Trophoblast cell (in vitro differentiated cells and primary cell): ENCODE measurements around the gene GLT8D1.

Source experiments
- DNase-seq, 2 donors: peaks; one replicate each; pipeline ENCODE4 v3.0.0-alpha.2; 2016
- H2AFZ ChIP-seq: 2 replicates; pipeline ENCODE4 v1.6.1; 2013; ENCODE audit warnings: low read length, moderate library complexity, mild to moderate bottlenecking; ENCODE audit not compliant: insufficient read depth, poor library complexity
- H2AK5ac ChIP-seq: 2 replicates; pipeline ENCODE4 v1.6.1; 2013; ENCODE audit warnings: mild to moderate bottlenecking, low read length
- H2BK120ac ChIP-seq: 2 replicates; pipeline ENCODE4 v1.6.1; 2013; ENCODE audit warnings: low read length, mild to moderate bottlenecking, moderate library complexity; ENCODE audit not compliant: insufficient read depth, poor library complexity
- H2BK12ac ChIP-seq: 2 replicates; pipeline ENCODE4 v1.6.1; 2013; ENCODE audit warnings: mild to moderate bottlenecking, low read length, moderate library complexity
- H2BK5ac ChIP-seq: 2 replicates; pipeline ENCODE4 v1.6.1; 2013; ENCODE audit warnings: low read length, low read depth, moderate library complexity, mild to moderate bottlenecking; ENCODE audit not compliant: poor library complexity
- H3K14ac ChIP-seq: 2 replicates; pipeline ENCODE4 v1.6.1; 2013; ENCODE audit warnings: mild to moderate bottlenecking, low read length
- H3K18ac ChIP-seq: 2 replicates; pipeline ENCODE4 v1.6.1; 2013; ENCODE audit warnings: mild to moderate bottlenecking, low read length
- H3K23ac ChIP-seq: 2 replicates; pipeline ENCODE4 v1.6.1; 2013; ENCODE audit warnings: low read length
- H3K27ac ChIP-seq: 2 replicates; pipeline ENCODE4 v1.5.1; 2013; ENCODE audit warnings: low read depth, mild to moderate bottlenecking, inconsistent platforms, low read length, moderate library complexity
- H3K27me3 ChIP-seq: 2 replicates; pipeline ENCODE4 v1.6.1; 2013; ENCODE audit warnings: inconsistent platforms, mild to moderate bottlenecking, low read length, moderate library complexity; ENCODE audit not compliant: insufficient read depth
- H3K36me3 ChIP-seq, 2 experiments: 1 replicate in 1 of 2; 2 replicates in 1 of 2; pipeline ENCODE4 v1.6.1; 2013; ENCODE audit warnings: low read length in 2 of 2, mild to moderate bottlenecking in 2 of 2, moderate library complexity in 1 of 2; ENCODE audit not compliant: insufficient read depth in 2 of 2, control insufficient read depth in 1 of 2
- H3K4ac ChIP-seq: 2 replicates; pipeline ENCODE4 v1.6.1; 2013; ENCODE audit warnings: low read depth, mild to moderate bottlenecking, low read length, moderate library complexity
- H3K4me1 ChIP-seq, 2 experiments: 1 replicate in 1 of 2; 2 replicates in 1 of 2; pipeline ENCODE4 v1.6.1; 2013; ENCODE audit warnings: low read length in 2 of 2, mild to moderate bottlenecking in 2 of 2, moderate library complexity in 1 of 2; ENCODE audit not compliant: insufficient read depth in 2 of 2, control insufficient read depth in 1 of 2
- H3K4me2 ChIP-seq: 2 replicates; pipeline ENCODE4 v1.6.1; 2013; ENCODE audit warnings: inconsistent platforms, mild to moderate bottlenecking, low read length, moderate library complexity
- H3K4me3 ChIP-seq: 2 replicates; pipeline ENCODE4 v1.5.1; 2013; ENCODE audit warnings: mild to moderate bottlenecking, low read depth, low read length, inconsistent platforms
- H3K79me1 ChIP-seq: one replicate; pipeline ENCODE4 v1.6.1; 2013; ENCODE audit warnings: low read length
- H3K79me2 ChIP-seq: 2 replicates; pipeline ENCODE4 v1.6.1; 2013; ENCODE audit warnings: low read length, mild to moderate bottlenecking; ENCODE audit not compliant: control insufficient read depth, insufficient read depth, poor library complexity
- H3K9ac ChIP-seq: 2 replicates; pipeline ENCODE4 v1.6.1; 2013; ENCODE audit warnings: mild to moderate bottlenecking, low read length
- H3K9me3 ChIP-seq: 2 replicates; pipeline ENCODE4 v1.6.1; 2013; ENCODE audit warnings: low read depth, mild to moderate bottlenecking, control low read depth, inconsistent platforms, low read length; ENCODE audit not compliant: insufficient read depth
- H4K12ac ChIP-seq: 2 replicates; pipeline ENCODE4 v1.6.1; 2013; ENCODE audit warnings: low read depth, mild to moderate bottlenecking, low read length, moderate library complexity
- H4K8ac ChIP-seq: 2 replicates; pipeline ENCODE4 v1.6.1; 2013; ENCODE audit warnings: low read depth, mild to moderate bottlenecking, low read length, moderate library complexity
- H4K91ac ChIP-seq: one replicate; pipeline ENCODE4 v1.6.1; 2013; ENCODE audit warnings: low read depth, mild to moderate bottlenecking, low read length, moderate library complexity
- WGBS: extraction: QIAGEN DNeasy Blood & Tissue Kit; methylation state at CpG from one replicate; pipeline ENCODE4 v1.1.7; 2013; ENCODE audit warnings: missing lambda C conversion rate; ENCODE audit not compliant: insufficient read length, insufficient coverage; ENCODE audit errors: extremely low coverage; 5-methylcytosine and 5-hydroxymethylcytosine counted together

Gene GLT8D1

DNA sequence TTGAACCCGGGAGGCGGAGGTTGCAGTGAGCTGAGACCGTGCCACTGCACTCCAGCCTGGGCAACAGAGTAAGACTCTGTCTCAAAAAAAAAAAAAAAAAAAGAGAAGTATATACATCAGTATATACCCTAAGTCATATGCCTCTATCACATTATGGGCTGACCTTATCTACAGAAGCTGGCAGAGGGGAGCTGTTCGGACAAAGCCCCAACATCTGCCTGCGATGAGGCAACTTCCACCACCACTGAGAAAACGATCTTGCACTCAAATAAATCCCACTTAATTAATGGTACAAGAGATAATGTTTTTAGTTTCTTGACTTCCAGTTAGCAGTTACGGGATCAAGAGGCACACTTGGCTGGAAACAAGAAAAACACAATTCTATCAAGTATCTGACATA, 2.2 kb downstream of the GLT8D1 start:
- H3K79me1 ChIP-seq = peaks cover 13% of the 10 kb centered on the region
- no peaks in the 10 kb centered on the region for H3K27me3 ChIP-seq
- H3K79me2 ChIP-seq = peaks cover 10% of the 10 kb centered on the region
- no peak overlapping the region for H2AFZ ChIP-seq
- H2BK120ac ChIP-seq = no peak overlapping the region
- H3K18ac ChIP-seq = no peak overlapping the region
- H4K12ac ChIP-seq = no peak overlapping the region
- no peak overlapping the region for H3K4me3 ChIP-seq
- H4K8ac ChIP-seq = no peak overlapping the region
- H3K4me1 ChIP-seq = peaks cover 3 to 8% of the 10 kb centered on the region in 2 experiments
- no peak overlapping the region for H3K4ac ChIP-seq
- H3K27ac ChIP-seq = no peak overlapping the region
- no peak overlapping the region for H2BK5ac ChIP-seq
- H3K9ac ChIP-seq = no peak overlapping the region
- H3K9me3 ChIP-seq = peaks cover 4% of the 10 kb centered on the region
- no CpG with 5 or more reads among the region's 7 CpGs for WGBS
- H3K23ac ChIP-seq = no peak overlapping the region
- no peak for DNase-seq
- peaks cover 3 to 4% of the 10 kb centered on the region in 2 experiments for H3K36me3 ChIP-seq
- no peak overlapping the region for H2BK12ac ChIP-seq
- H2AK5ac ChIP-seq = no peak overlapping the region
- H3K14ac ChIP-seq = no peak overlapping the region
- no peak overlapping the region for H4K91ac ChIP-seq
- H3K4me2 ChIP-seq = no peak overlapping the region

DNA sequence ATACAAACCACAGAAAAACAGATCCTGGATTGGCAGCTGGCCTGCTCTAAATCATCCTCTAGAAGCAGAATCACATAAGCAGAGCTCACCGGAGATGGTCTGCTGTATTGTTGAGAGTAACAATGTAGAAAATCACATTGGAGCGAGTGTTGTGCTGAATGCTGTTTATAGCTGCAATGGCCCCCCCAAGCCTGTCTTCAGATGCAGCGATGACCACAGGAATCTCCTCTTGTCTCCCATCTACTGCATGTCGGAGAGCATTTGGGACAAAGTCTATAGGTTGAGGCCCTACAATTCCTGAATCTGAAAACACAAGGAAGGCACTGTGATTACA, 8.0 kb downstream of the GLT8D1 start:
- no peak overlapping the region for H2BK120ac ChIP-seq
- no peaks in the 10 kb centered on the region for H3K4me1 ChIP-seq
- DNase-seq = no peak
- H3K18ac ChIP-seq = no peak overlapping the region
- WGBS = no CpG with 5 or more reads among the region's 4 CpGs
- no peak overlapping the region for H3K9ac ChIP-seq
- H2AFZ ChIP-seq = no peak overlapping the region
- H3K23ac ChIP-seq = no peak overlapping the region
- H3K14ac ChIP-seq = no peak overlapping the region
- no peaks in the 10 kb centered on the region for H3K79me2 ChIP-seq
- H3K27me3 ChIP-seq = no peaks in the 10 kb centered on the region
- no peaks in the 10 kb centered on the region for H3K79me1 ChIP-seq
- H2BK5ac ChIP-seq = no peak overlapping the region
- H4K12ac ChIP-seq = no peak overlapping the region
- no peaks in the 10 kb centered on the region for H3K9me3 ChIP-seq
- H2AK5ac ChIP-seq = no peak overlapping the region
- no peak overlapping the region for H3K4me2 ChIP-seq
- H4K91ac ChIP-seq = no peak overlapping the region
- H3K4me3 ChIP-seq = no peak overlapping the region
- H4K8ac ChIP-seq = no peak overlapping the region
- no peak overlapping the region for H3K27ac ChIP-seq
- peaks cover 13 to 39% of the 10 kb centered on the region in 2 experiments for H3K36me3 ChIP-seq
- no peak overlapping the region for H3K4ac ChIP-seq
- no peak overlapping the region for H2BK12ac ChIP-seq

DNA sequence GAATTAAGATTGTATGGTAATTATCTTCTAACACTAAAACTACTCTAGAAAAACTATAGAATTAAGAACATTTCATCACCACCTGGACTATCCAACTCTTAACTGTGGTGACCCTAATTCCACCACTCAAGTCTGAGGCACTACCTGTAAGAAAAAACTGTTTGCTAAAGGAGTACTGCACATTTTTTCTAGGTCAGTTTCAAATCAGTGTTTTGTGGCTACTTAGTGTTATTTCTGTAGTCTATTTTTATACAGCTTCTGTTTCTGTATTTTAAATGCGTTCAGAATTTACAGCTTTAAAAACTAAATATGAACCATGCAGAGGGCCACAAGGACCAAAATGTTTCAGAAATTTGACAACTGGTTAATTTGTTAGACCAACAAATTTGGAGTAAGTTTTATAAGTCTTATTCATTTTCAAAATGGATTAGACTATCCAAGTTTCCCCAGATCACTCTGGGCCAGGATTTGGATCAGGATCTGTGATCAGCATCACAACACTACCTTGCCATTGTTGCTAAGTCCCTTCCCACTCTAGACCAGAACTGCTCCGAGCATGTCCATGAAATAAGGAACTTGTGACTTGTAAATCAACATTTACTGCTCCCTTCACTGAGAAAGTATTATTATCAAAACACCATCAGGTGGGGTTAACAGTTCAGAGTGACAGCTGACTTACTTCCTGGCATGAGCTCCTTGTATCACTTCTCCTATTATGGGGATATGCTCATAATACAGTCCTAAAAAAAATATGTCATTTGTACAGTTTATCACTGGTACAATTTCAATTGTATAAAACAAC, 8.6 kb downstream of the GLT8D1 start:
- peaks cover 17 to 44% of the 10 kb centered on the region in 2 experiments for H3K36me3 ChIP-seq
- H3K9ac ChIP-seq = no peak overlapping the region
- no peak overlapping the region for H2AFZ ChIP-seq
- no peak overlapping the region for H2BK120ac ChIP-seq
- H3K14ac ChIP-seq = no peak overlapping the region
- H3K27me3 ChIP-seq = no peaks in the 10 kb centered on the region
- no peak overlapping the region for H4K91ac ChIP-seq
- H4K8ac ChIP-seq = no peak overlapping the region
- no peak for DNase-seq
- no peak overlapping the region for H2AK5ac ChIP-seq
- no peak overlapping the region for H2BK5ac ChIP-seq
- no peak overlapping the region for H3K27ac ChIP-seq
- H3K79me2 ChIP-seq = no peaks in the 10 kb centered on the region
- no peaks in the 10 kb centered on the region for H3K79me1 ChIP-seq
- H2BK12ac ChIP-seq = no peak overlapping the region
- no peak overlapping the region for H4K12ac ChIP-seq
- H3K4me1 ChIP-seq = no peaks in the 10 kb centered on the region
- no peak overlapping the region for H3K4ac ChIP-seq
- H3K18ac ChIP-seq = no peak overlapping the region
- H3K23ac ChIP-seq = no peak overlapping the region
- no peaks in the 10 kb centered on the region for H3K9me3 ChIP-seq
- WGBS = no CpG with 5 or more reads among the region's 2 CpGs
- no peak overlapping the region for H3K4me3 ChIP-seq
- no peak overlapping the region for H3K4me2 ChIP-seq

DNA sequence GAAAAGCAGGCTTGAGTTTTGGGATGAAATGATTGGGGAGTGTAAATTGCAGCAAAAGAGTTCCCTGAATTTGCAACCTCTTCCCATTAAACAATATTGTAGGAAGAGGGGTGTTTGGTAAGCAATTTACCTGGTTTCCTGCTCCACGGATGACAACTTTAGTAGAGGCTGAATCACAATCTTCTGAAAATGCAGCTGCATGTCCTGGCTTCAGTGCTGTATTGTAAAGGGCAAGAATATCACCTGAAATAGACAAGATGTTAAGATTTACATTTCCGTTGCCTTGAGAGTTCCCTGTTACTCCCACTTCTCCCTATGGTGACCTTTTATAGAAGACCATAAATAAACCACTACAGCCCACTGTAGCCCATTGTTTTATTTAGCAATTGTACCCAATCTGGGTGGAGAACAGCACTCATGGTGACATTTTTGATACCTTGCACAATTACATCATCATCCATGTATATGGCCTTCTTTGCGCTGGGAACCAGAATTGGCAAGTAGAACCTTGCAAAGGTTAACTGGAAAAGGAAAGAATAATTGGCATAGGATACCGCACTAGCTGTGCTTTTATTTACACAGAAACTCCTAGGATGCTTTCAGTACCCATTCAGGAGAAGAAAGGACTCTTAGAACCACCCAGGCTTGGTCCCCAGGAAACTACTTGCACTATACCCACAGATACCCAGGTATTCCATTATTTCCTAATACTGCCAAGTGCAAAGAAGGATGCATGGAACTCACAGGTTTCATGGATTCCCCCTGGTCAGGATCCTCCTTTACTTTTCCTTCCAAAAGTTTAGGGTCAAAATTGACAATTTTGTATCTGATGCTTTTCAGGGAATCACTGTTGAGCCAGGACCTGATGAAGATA, 9.6 kb downstream of the GLT8D1 start:
- Histone ChIP-seq H3K4me2 (no peak overlapping the region), H3K36me3 (peaks cover 19 to 48% of the 10 kb centered on the region in 2 experiments), H3K27me3 (no peaks in the 10 kb centered on the region), H3K79me2 (no peaks in the 10 kb centered on the region), H4K8ac (no peak overlapping the region), H3K18ac (no peak overlapping the region), H2AFZ (no peak overlapping the region), H2BK12ac (no peak overlapping the region), H3K27ac (no peak overlapping the region), H3K23ac (no peak overlapping the region), H2AK5ac (no peak overlapping the region), H4K91ac (no peak overlapping the region), H2BK5ac (no peak overlapping the region), H3K4me3 (no peak overlapping the region), H3K14ac (no peak overlapping the region), H4K12ac (no peak overlapping the region), H2BK120ac (no peak overlapping the region), H3K79me1 (no peaks in the 10 kb centered on the region), H3K4ac (no peak overlapping the region), H3K9ac (no peak overlapping the region), H3K9me3 (no peaks in the 10 kb centered on the region), H3K4me1 (no peaks in the 10 kb centered on the region)
- WGBS = no CpG with 5 or more reads among the region's 4 CpGs
- DNase-seq = no peak
